Mesodermal cell (in vitro differentiated cells): ENCODE data around the gene LVRN.

Experiments used
- H3K27ac ChIP-seq: 2 replicates; pipeline ENCODE4 v1.7.0; 2013; ENCODE audit warnings: mild to moderate bottlenecking, low read depth, low read length, moderate library complexity; ENCODE audit not compliant: severe bottlenecking
- H3K36me3 ChIP-seq: 2 replicates; pipeline ENCODE4 v1.7.1; 2013; ENCODE audit warnings: mild to moderate bottlenecking, low read length, moderate library complexity; ENCODE audit not compliant: control insufficient read depth, insufficient read depth
- H3K4me1 ChIP-seq: one replicate; pipeline ENCODE4 v1.7.1; 2013; ENCODE audit warnings: mild to moderate bottlenecking, low read length; ENCODE audit not compliant: insufficient read depth, control insufficient read depth, poor library complexity, severe bottlenecking
- H3K4me3 ChIP-seq: 2 replicates; pipeline ENCODE4 v1.7.0; 2013; ENCODE audit warnings: low read length, control low read depth, mild to moderate bottlenecking; ENCODE audit not compliant: insufficient read depth, poor library complexity, severe bottlenecking; ENCODE audit errors: extremely low read depth
- H3K9me3 ChIP-seq: 2 replicates; pipeline ENCODE4 v1.7.1; 2013; ENCODE audit warnings: mild to moderate bottlenecking, low read length, moderate library complexity; ENCODE audit not compliant: control insufficient read depth
- WGBS, 2 experiments: methylation state at CpG; one replicate each; pipeline ENCODE4 v1.1.5; 2013; ENCODE audit warnings: missing lambda C conversion rate in 2 of 2; ENCODE audit not compliant: insufficient coverage in 2 of 2; 5-methylcytosine and 5-hydroxymethylcytosine counted together

LVRN gene

GRCh38 chr5:116023619-116024018 lies 61.3 kb downstream of the LVRN start:
- Histone ChIP-seq H3K4me1 (no peaks in the 10 kb centered on the region), H3K27ac (no peak overlapping the region), H3K4me3 (no peak overlapping the region), H3K36me3 (no peaks in the 10 kb centered on the region), H3K9me3 (no peaks in the 10 kb centered on the region)

- no peak overlapping the region for H3K4me3 ChIP-seq
- no peaks in the 10 kb centered on the region for H3K4me1 ChIP-seq
- 80% methylated on average over 1 of the region's 1 CpG; no CpG with 5 or more reads in 1 of the 2 experiments for WGBS, 2 experiments
- H3K27ac ChIP-seq = no peak overlapping the region
- H3K36me3 ChIP-seq = no peaks in the 10 kb centered on the region
- H3K9me3 ChIP-seq = no peaks in the 10 kb centered on the region
These were observed 63.6 kb downstream of the LVRN start for GRCh38 chr5:116025866-116026265.

GRCh38 chr5:116032094-116032517 lies 69.8 kb downstream of the LVRN start, which contains the start of gene ARL14EPL:
Gene ARL14EPL, plus strand, starts transcription at chr5:116032472. Its CDS starts 18,994 bp downstream, at chr5:116051466.
- H3K27ac ChIP-seq = no peak within 1 kb of the TSS
- no peaks in the 10 kb centered on the region for H3K4me1 ChIP-seq
- H3K4me3 ChIP-seq = no peak within 1 kb of the TSS
- H3K36me3 ChIP-seq = no peaks in the 10 kb centered on the region
- WGBS, 2 experiments = 53 to 67% methylated on average over 4 to 5 of the region's 9 CpGs
- H3K9me3 ChIP-seq = no peaks in the 10 kb centered on the region

- WGBS, 2 experiments = 90% methylated on average over 2 of the region's 3 CpGs; no CpG with 5 or more reads in 1 of the 2 experiments
These were observed 70.7 kb downstream of the LVRN start for GRCh38 chr5:116032991-116033390.

GRCh38 chr5:116035123-116035522 lies 72.8 kb downstream of the LVRN start:
- Histone ChIP-seq H3K36me3 (no peaks in the 10 kb centered on the region), H3K4me1 (no peaks in the 10 kb centered on the region), H3K27ac (no peak overlapping the region), H3K9me3 (no peaks in the 10 kb centered on the region), H3K4me3 (no peak overlapping the region)
- 83 to 95% methylated on average over 5 of the region's 5 CpGs for WGBS, 2 experiments

More at GRCh38 chr5:116032991-116033390, 70.7 kb downstream of the LVRN start:
- no peak overlapping the region for H3K4me3 ChIP-seq
- no peaks in the 10 kb centered on the region for H3K4me1 ChIP-seq
- no peak overlapping the region for H3K27ac ChIP-seq
- no peaks in the 10 kb centered on the region for H3K9me3 ChIP-seq
- H3K36me3 ChIP-seq = no peaks in the 10 kb centered on the region

GRCh38 chr5:116037236-116037822 lies 75.1 kb downstream of the LVRN start:
- WGBS, 2 experiments = 83 to 96% methylated on average over 1 to 2 of the region's 3 CpGs
- Histone ChIP-seq H3K4me3 (no peak overlapping the region), H3K27ac (no peak overlapping the region), H3K36me3 (no peaks in the 10 kb centered on the region), H3K9me3 (no peaks in the 10 kb centered on the region), H3K4me1 (no peaks in the 10 kb centered on the region)

GRCh38 chr5:116038817-116039216 lies 76.5 kb downstream of the LVRN start:
- H3K27ac ChIP-seq = no peak overlapping the region
- no peak overlapping the region for H3K4me3 ChIP-seq
- no peaks in the 10 kb centered on the region for H3K36me3 ChIP-seq
- 57 to 92% methylated on average over 1 to 3 of the region's 3 CpGs for WGBS, 2 experiments
- no peaks in the 10 kb centered on the region for H3K9me3 ChIP-seq
- no peaks in the 10 kb centered on the region for H3K4me1 ChIP-seq

- Histone ChIP-seq H3K4me3 (no peak overlapping the region), H3K4me1 (no peaks in the 10 kb centered on the region), H3K9me3 (no peaks in the 10 kb centered on the region), H3K36me3 (no peaks in the 10 kb centered on the region), H3K27ac (no peak overlapping the region)
These were observed 80.1 kb downstream of the LVRN start for GRCh38 chr5:116042375-116042774.

- no peak overlapping the region for H3K4me3 ChIP-seq
- no peaks in the 10 kb centered on the region for H3K9me3 ChIP-seq
- no peaks in the 10 kb centered on the region for H3K4me1 ChIP-seq
- H3K27ac ChIP-seq = no peak overlapping the region
- WGBS, 2 experiments = 100% methylated on average over 1 of the region's 3 CpGs; no CpG with 5 or more reads in 1 of the 2 experiments
- H3K36me3 ChIP-seq = no peaks in the 10 kb centered on the region
These were observed 81.8 kb downstream of the LVRN start for GRCh38 chr5:116044073-116044472.

GRCh38 chr5:116045821-116046220 lies 83.5 kb downstream of the LVRN start:
- no CpG with 5 or more reads among the region's 2 CpGs for WGBS, 2 experiments
- no peak overlapping the region for H3K4me3 ChIP-seq
- H3K4me1 ChIP-seq = no peaks in the 10 kb centered on the region
- no peaks in the 10 kb centered on the region for H3K9me3 ChIP-seq
- H3K27ac ChIP-seq = no peak overlapping the region
- H3K36me3 ChIP-seq = no peaks in the 10 kb centered on the region

- WGBS, 2 experiments = no CpG with 5 or more reads among the region's 3 CpGs
- no peaks in the 10 kb centered on the region for H3K9me3 ChIP-seq
- no peak overlapping the region for H3K27ac ChIP-seq
- no peaks in the 10 kb centered on the region for H3K4me1 ChIP-seq
- no peaks in the 10 kb centered on the region for H3K36me3 ChIP-seq
- H3K4me3 ChIP-seq = no peak overlapping the region
These were observed 84.0 kb downstream of the LVRN start for GRCh38 chr5:116046261-116046660.
